H1 (cell line): ENCODE data around the gene SRR.

Source experiments
- RAD21 ChIP-seq, 2 experiments: IDR thresholded peaks in 1 of 2; conservative IDR thresholded peaks in 1 of 2; 2 replicates each; pipeline ENCODE4 v1.6.1; 2011; ENCODE audit warnings: low read depth in 2 of 2, low read length in 2 of 2, improper control_type of control experiment in 1 of 2, inconsistent platforms in 1 of 2, mild to moderate bottlenecking in 1 of 2, moderate library complexity in 1 of 2
- TAF1 ChIP-seq: IDR thresholded peaks from 2 replicates; pipeline ENCODE4 v1.6.1; 2011; ENCODE audit warnings: mild to moderate bottlenecking, low read depth, low read length
- ZNF274 ChIP-seq: IDR thresholded peaks from 2 replicates; pipeline ENCODE4 v1.7.0; 2012; ENCODE audit warnings: low read length, borderline replicate concordance; ENCODE audit errors: extremely low read depth
- TF ChIP-seq, protein P1 (sequence below), 3 experiments: IDR thresholded peaks; 1 replicate in 2 of 3; 2 replicates in 1 of 3; pipeline versions ENCODE4 v1.5.1 to v1.6.1; 2011; ENCODE audit warnings: low read length in 3 of 3, mild to moderate bottlenecking in 3 of 3, inconsistent platforms in 2 of 3, low read depth in 1 of 3, moderate library complexity in 1 of 3; ENCODE audit not compliant: insufficient read depth in 1 of 3; ENCODE audit errors: control extremely low read depth in 1 of 3

DNA sequence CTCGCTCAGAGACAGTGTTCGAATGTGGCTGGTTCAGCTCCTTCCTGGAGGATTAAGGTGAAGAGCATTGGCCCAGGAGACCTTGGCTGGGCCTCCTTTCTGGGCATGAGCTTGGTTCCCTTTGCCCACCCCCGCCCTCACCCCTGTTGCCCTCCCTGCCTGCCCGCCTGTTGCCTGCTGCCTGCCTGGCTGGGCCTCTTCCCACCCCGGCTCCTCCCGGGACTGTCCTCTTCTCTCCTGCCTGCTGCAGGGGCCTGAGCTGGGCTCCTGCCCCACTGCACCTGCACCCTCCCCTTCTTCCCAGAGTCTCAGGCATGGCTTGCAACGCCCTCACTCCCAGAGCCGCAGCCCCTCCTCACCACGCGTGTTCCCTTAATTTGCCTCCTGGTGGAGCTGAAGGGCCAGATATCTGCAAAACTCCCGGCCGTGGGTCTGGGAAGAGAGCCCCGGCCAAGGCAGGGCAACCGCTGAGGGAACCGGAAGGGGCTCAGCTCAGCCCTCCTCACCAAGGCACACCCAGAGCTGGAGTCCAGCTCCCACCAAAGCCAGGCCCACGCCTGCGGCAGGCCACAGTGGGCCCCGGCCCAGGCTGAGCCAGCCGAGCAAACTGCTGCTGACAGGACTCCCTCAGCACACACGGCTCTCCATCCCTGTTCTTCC is 65.9 kb downstream of the SRR start:
- TF ChIP-seq, protein P1, sequence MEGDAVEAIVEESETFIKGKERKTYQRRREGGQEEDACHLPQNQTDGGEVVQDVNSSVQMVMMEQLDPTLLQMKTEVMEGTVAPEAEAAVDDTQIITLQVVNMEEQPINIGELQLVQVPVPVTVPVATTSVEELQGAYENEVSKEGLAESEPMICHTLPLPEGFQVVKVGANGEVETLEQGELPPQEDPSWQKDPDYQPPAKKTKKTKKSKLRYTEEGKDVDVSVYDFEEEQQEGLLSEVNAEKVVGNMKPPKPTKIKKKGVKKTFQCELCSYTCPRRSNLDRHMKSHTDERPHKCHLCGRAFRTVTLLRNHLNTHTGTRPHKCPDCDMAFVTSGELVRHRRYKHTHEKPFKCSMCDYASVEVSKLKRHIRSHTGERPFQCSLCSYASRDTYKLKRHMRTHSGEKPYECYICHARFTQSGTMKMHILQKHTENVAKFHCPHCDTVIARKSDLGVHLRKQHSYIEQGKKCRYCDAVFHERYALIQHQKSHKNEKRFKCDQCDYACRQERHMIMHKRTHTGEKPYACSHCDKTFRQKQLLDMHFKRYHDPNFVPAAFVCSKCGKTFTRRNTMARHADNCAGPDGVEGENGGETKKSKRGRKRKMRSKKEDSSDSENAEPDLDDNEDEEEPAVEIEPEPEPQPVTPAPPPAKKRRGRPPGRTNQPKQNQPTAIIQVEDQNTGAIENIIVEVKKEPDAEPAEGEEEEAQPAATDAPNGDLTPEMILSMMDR (IDR thresholded peaks at IDR 0.05; ENCODE audit: control extremely low read depth in 1 of 3, insufficient read depth in 1 of 3, low read depth in 1 of 3, low read length in 3 of 3) = peak; percentile 45 to 54 (median 48)
- TF ChIP-seq RAD21 (IDR thresholded peaks at IDR 0.05 in 1 of 2, conservative IDR thresholded peaks at IDR 0.05 in 1 of 2; ENCODE audit: low read depth in 2 of 2, low read length in 2 of 2) (peak; percentile 53 to 64), ZNF274 (no peak), TAF1 (no peak)
